ENCODE measurements around the gene MUC15. TPM values are rescaled to one million over a fixed set of nuclear protein-coding genes. Genes with fewer than 3 reads are reported as not detected.
"Not testable (repeated sequence)": the region's sequence is repeated elsewhere in the genome, so short reads cannot be mapped to it uniquely, and the experiment has no call there.

Gene MUC15
- total RNA-seq, 1 donor from 2014 or later: not detected

GRCh38 chr11:26597899-26598298 is 25.8 kb upstream of the MUC15 start:
- Histone ChIP-seq H4K20me1 (ENCODE audit: low read depth) (no peaks in the 10 kb centered on the region), H3K36me3 (no peaks in the 10 kb centered on the region), H2AFZ (replicated peaks) (no peak overlapping the region), H3K4me1 (no peaks in the 10 kb centered on the region), H3F3A (ENCODE audit: low read depth) (no peaks in the 10 kb centered on the region), H3K27me3 (no peaks in the 10 kb centered on the region), H3K4me2 (no peak overlapping the region), H3K4me3 (no peak overlapping the region), H3K79me2 (ENCODE audit: low read depth) (no peaks in the 10 kb centered on the region), H3K27ac (no peak overlapping the region), H3K9me3 (ENCODE audit: low read depth) (no peaks in the 10 kb centered on the region), H3K9ac (no peak overlapping the region)
- H3K27me3 Mint-ChIP-seq (ENCODE audit: insufficient read depth, low read depth): peaks cover 3% of the 10 kb centered on the region
- TF ChIP-seq CTCF (IDR thresholded peaks at IDR 0.05) (no peak), EZH2phosphoT487 (IDR thresholded peaks at IDR 0.05) (no peak), EZH2 (IDR thresholded peaks at IDR 0.05) (no peak)
- H3K4me1 Mint-ChIP-seq: peaks cover 2% of the 10 kb centered on the region
- H3K4me3 Mint-ChIP-seq: no peak overlapping the region
- H3K27ac Mint-ChIP-seq: no peak overlapping the region
- peaks cover 3% of the 10 kb centered on the region for H3K36me3 Mint-ChIP-seq
- no peak for DNase-seq (ENCODE audit: low spot score)
- H3K9me3 Mint-ChIP-seq: no peaks in the 10 kb centered on the region

DNA sequence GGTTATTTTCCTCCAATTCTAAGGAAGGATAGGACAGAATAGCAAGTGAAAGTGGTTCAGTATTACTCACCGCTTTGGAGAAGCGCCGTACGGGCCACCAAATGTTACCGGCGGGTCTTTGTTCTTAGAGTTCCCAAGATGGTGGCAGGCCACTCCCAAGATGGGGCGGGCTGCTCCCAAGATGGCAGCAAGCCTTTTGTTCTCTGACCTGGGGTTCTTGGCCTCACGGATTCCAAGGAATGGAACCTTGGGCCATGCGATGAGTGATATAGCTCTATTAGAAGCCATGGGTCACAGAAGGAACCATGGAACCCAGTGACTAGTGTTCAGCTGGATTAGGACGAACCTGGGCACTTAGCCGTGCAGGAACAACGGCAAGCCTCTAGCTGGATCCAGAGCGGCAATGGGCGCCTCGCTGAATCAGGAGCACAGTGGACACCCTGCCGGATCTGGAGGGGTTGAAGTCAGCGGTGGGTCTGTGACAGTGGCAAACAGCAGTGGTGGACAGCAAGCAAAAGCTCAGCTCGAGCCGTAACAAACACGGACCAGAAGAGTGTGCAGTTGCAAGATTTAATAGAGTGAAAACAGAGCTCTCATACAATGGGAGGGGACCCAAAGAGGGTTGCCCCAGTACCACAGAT is 25.1 kb upstream of the MUC15 start:
- not testable (repeated sequence) for H3K4me1 ChIP-seq; H2AFZ ChIP-seq (replicated peaks); H3K27me3 Mint-ChIP-seq (ENCODE audit: insufficient read depth, low read depth); H3K4me3 ChIP-seq; H3K4me3 Mint-ChIP-seq; H3K9ac ChIP-seq; H3K36me3 Mint-ChIP-seq; H3K36me3 ChIP-seq; H3F3A ChIP-seq (ENCODE audit: low read depth); H4K20me1 ChIP-seq (ENCODE audit: low read depth); DNase-seq (ENCODE audit: low spot score); H3K4me1 Mint-ChIP-seq; H3K9me3 ChIP-seq (ENCODE audit: low read depth); H3K4me2 ChIP-seq; H3K9me3 Mint-ChIP-seq; H3K27ac ChIP-seq; H3K27me3 ChIP-seq; H3K27ac Mint-ChIP-seq; H3K79me2 ChIP-seq (ENCODE audit: low read depth)

DNA sequence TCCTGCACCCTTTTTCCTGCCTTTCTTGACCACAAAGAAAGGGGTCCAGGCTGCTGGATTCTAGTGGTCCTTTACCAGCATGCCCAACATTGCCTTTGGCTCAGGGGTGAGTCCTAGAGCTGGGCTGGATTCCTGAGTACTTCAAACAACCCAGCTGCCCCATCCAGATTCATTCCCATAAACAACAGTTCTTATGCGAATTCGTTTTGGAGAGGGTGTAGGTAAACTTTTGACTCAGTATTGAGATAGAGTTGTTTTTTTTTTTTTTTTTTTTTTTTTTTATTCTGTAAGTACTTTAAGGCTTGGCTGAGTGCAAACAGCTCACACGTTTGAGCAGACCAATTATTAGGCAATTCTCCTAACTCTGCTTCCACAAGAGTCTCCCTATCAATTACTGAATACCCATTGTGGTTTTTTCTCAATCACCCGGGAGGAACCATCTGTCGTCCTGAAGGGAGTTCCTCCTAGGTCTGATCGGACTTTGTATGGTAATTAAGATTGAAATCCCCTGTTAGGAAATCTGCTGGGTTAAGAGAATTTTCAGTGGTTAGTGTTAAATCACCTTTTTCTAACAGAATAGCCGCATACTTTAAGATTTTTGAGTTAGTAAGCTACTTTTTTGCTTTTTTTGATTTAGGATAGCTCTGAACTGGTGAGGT is 23.3 kb upstream of the MUC15 start:
- not testable (repeated sequence) for H3K27me3 ChIP-seq; H3K27ac Mint-ChIP-seq; H3K79me2 ChIP-seq (ENCODE audit: low read depth); H3K4me3 Mint-ChIP-seq; H3F3A ChIP-seq (ENCODE audit: low read depth); H3K4me3 ChIP-seq; H2AFZ ChIP-seq (replicated peaks); H3K4me2 ChIP-seq; H3K9me3 ChIP-seq (ENCODE audit: low read depth); H3K36me3 Mint-ChIP-seq; H3K9me3 Mint-ChIP-seq; H3K27me3 Mint-ChIP-seq (ENCODE audit: insufficient read depth, low read depth); DNase-seq (ENCODE audit: low spot score); H3K9ac ChIP-seq; H4K20me1 ChIP-seq (ENCODE audit: low read depth); H3K4me1 Mint-ChIP-seq; H3K27ac ChIP-seq; H3K4me1 ChIP-seq; H3K36me3 ChIP-seq

DNA sequence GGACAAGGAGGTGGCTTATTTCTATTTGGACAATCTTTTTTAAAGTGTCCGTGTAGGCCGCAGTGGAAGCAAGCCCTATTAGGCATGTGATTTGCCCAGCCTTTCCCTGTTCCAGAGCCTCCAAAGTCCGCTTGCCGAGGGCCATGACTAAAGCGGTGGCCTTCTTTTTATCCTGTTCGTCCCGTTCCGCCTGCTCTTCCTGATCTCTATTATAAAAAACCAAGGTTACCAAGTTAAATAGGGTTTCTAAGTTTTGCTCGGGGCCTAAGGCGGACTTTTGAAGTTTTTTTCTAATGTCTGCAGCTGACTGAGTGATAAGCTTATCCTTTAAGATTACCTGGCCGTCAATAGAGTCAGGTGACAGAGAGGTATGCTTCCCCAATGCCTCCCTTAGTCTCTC is 21.6 kb upstream of the MUC15 start:
- Histone ChIP-seq H3K79me2 (ENCODE audit: low read depth) (no peaks in the 10 kb centered on the region), H2AFZ (replicated peaks) (no peak overlapping the region), H3K9me3 (ENCODE audit: low read depth) (no peaks in the 10 kb centered on the region), H4K20me1 (ENCODE audit: low read depth) (no peaks in the 10 kb centered on the region), H3K27ac (no peak overlapping the region), H3F3A (ENCODE audit: low read depth) (no peaks in the 10 kb centered on the region), H3K27me3 (no peaks in the 10 kb centered on the region), H3K4me1 (no peaks in the 10 kb centered on the region), H3K36me3 (no peaks in the 10 kb centered on the region), H3K9ac (no peak overlapping the region), H3K4me3 (no peak overlapping the region), H3K4me2 (no peak overlapping the region)
- peaks cover 2% of the 10 kb centered on the region for H3K36me3 Mint-ChIP-seq
- no peak overlapping the region for H3K27ac Mint-ChIP-seq
- no peaks in the 10 kb centered on the region for H3K4me1 Mint-ChIP-seq
- H3K4me3 Mint-ChIP-seq: no peak overlapping the region
- H3K9me3 Mint-ChIP-seq: no peaks in the 10 kb centered on the region
- TF ChIP-seq EZH2 (IDR thresholded peaks at IDR 0.05) (no peak), EZH2phosphoT487 (IDR thresholded peaks at IDR 0.05) (no peak), CTCF (IDR thresholded peaks at IDR 0.05) (no peak)
- DNase-seq (ENCODE audit: low spot score): no peak
- H3K27me3 Mint-ChIP-seq (ENCODE audit: insufficient read depth, low read depth): peaks cover 4% of the 10 kb centered on the region
